T-cell (primary cell): ENCODE data around the gene ZNF566. TPM values are rescaled to one million over a fixed set of nuclear protein-coding genes. Genes with fewer than 3 reads are reported as not detected.
A peak's percentile ranks its signal among the peaks of the same experiment; 100 is the strongest.

ENCODE experiments used
- ATAC-seq, 4 experiments: fragments of 200-7000 bp in 3 of 4; fragments of 150-1000 bp in 1 of 4; cut with Tn5 transposase; replicated peaks in 1 of 4; 1 replicate in 3 of 4; 2 replicates in 1 of 4; pipeline ENCODE4 v1.10.0; 2021; ENCODE audit warnings: moderate library complexity in 3 of 4, mild to moderate bottlenecking in 2 of 4, moderate number of reproducible peaks in 1 of 4
- CTCF ChIA-PET, 2 donors: fragments of 300-600 bp; sonication (Branson Sonifier 250); formaldehyde crosslinking; loops; one replicate each; lab custom pipeline; 2022; ENCODE audit warnings: antibody characterized with exemption in 2 of 2; lab: Charles Lee
- POLR2A ChIA-PET, 2 donors: fragments of 300-600 bp; sonication (Branson Sonifier 250); formaldehyde crosslinking; loops; one replicate each; lab custom pipeline; 2022; ENCODE audit warnings: antibody characterized with exemption in 2 of 2; lab: Charles Lee
- DNase-seq, 35 experiments: peaks; one replicate each; pipeline versions ENCODE4 v3.0.0 to v3.0.0-alpha.2; 2013 to 2023
- H3K27ac ChIP-seq: one replicate; pipeline ENCODE4 v1.5.1; 2013; ENCODE audit warnings: low read length
- H3K27me3 ChIP-seq, 2 experiments: replicated peaks in 1 of 2; 1 replicate in 1 of 2; 2 replicates in 1 of 2; pipeline versions ENCODE4 v1.6.1 to v1.7.0; 2013; ENCODE audit warnings: low read length in 1 of 2, mixed read lengths in 1 of 2; ENCODE audit not compliant: control insufficient read depth in 2 of 2, insufficient read depth in 2 of 2; ENCODE audit errors: extremely low read depth in 1 of 2
- H3K36me3 ChIP-seq, 2 donors: 1 replicate in 1 of 2; 2 replicates in 1 of 2; pipeline versions ENCODE4 v1.6.1 to v1.7.0; 2013; ENCODE audit warnings: low read length in 1 of 2; ENCODE audit not compliant: control insufficient read depth in 2 of 2, insufficient read depth in 1 of 2; ENCODE audit errors: extremely low read depth in 1 of 2
- H3K4me1 ChIP-seq, 2 experiments: 1 replicate in 1 of 2; 2 replicates in 1 of 2; pipeline versions ENCODE4 v1.6.1 to v1.7.0; 2013; ENCODE audit warnings: low read length in 2 of 2, mixed read lengths in 1 of 2; ENCODE audit not compliant: insufficient read depth in 2 of 2, control insufficient read depth in 1 of 2; ENCODE audit errors: extremely low read depth in 1 of 2
- H3K4me3 ChIP-seq, 2 donors: 1 replicate in 1 of 2; 2 replicates in 1 of 2; pipeline versions ENCODE4 v1.5.1 to v1.7.0; 2013; ENCODE audit warnings: mild to moderate bottlenecking in 2 of 2, low read length in 1 of 2, moderate library complexity in 1 of 2; ENCODE audit not compliant: control insufficient read depth in 1 of 2; ENCODE audit errors: extremely low read depth in 1 of 2
- H3K9me3 ChIP-seq: 2 replicates; pipeline ENCODE4 v1.7.0; 2013
- H3K27ac Mint-ChIP-seq, 2 donors: one replicate each; pipeline ENCODE4 v1.8.0; 2020 to 2021; ENCODE audit warnings: mild to moderate bottlenecking in 2 of 2, mixed read lengths in 2 of 2
- H3K27me3 Mint-ChIP-seq, 2 donors: one replicate each; pipeline ENCODE4 v1.8.0; 2021 to 2022; ENCODE audit warnings: mixed read lengths in 2 of 2
- H3K36me3 Mint-ChIP-seq: one replicate; pipeline ENCODE4 v1.8.0; 2021; ENCODE audit warnings: mixed read lengths
- H3K4me1 Mint-ChIP-seq, 3 donors: one replicate each; pipeline ENCODE4 v1.8.0; 2020 to 2022; ENCODE audit warnings: mixed read lengths in 3 of 3, mild to moderate bottlenecking in 1 of 3
- H3K4me3 Mint-ChIP-seq, 3 donors: one replicate each; pipeline ENCODE4 v1.8.0; 2020 to 2022; ENCODE audit warnings: mild to moderate bottlenecking in 3 of 3, mixed read lengths in 3 of 3, moderate library complexity in 3 of 3
- H3K9me3 Mint-ChIP-seq, 3 donors: one replicate each; pipeline ENCODE4 v1.8.0; 2020 to 2022; ENCODE audit warnings: mixed read lengths in 3 of 3
- WGBS: methylation state at CpG from one replicate; pipeline ENCODE4 v1.1.5; 2013; ENCODE audit warnings: missing lambda C conversion rate; ENCODE audit not compliant: insufficient coverage; 5-methylcytosine and 5-hydroxymethylcytosine counted together
- total RNA-seq, 35 experiments: library from RNA in 6 of 35; stranded (reverse) in 6 of 35; fragments of 120-200 nt in 1 of 35; gene quantifications; one replicate each; pipeline versions ENCODE4 v1.2.1 to v1.2.4 and lab custom pipeline; 2013 to 2026

ZNF566 gene
- total RNA-seq, 5 donors from 2014 or later (not counting 1 experiment from before 2014, with no cell fraction given) = 13.2 to 23.1 (median 18.9) TPM

- Mint-ChIP-seq H3K9me3 (peaks cover 7 to 24% (median 23%) of the 10 kb centered on the region in 3 donors), H3K27me3 (peaks cover 16 to 21% of the 10 kb centered on the region in 2 donors), H3K36me3 (peaks cover 38% of the 10 kb centered on the region), H3K27ac (peak overlapping the region; percentile 89 to 90), H3K4me3 (peak overlapping the region; percentile 91 to 96 (median 94)), H3K4me1 (peaks cover 19 to 28% (median 25%) of the 10 kb centered on the region in 3 donors)
- Histone ChIP-seq H3K4me1 (peaks cover 7 to 19% of the 10 kb centered on the region in 2 experiments), H3K4me3 (peak overlapping the region; percentile 86 to 96), H3K9me3 (peaks cover 7% of the 10 kb centered on the region), H3K36me3 (no peaks in the 10 kb centered on the region), H3K27ac (peak overlapping the region; percentile 88), H3K27me3 (peaks cover 0 to 18% of the 10 kb centered on the region in 2 experiments)
- DNase-seq = peak in 3 of 35 experiments; percentile 0 to 25 (median 2)
- CTCF ChIA-PET = no interaction called here
- WGBS = 47% methylated on average over 19 of the region's 25 CpGs
- POLR2A ChIA-PET = no interaction called here
- ATAC-seq = no peak
Measured at GRCh38 chr19:36417752-36418286, 71.5 kb downstream of the ZNF566 start.

- ChIA-PET CTCF (no interaction called here), POLR2A (no interaction called here)
- Mint-ChIP-seq H3K36me3 (peaks cover 69% of the 10 kb centered on the region), H3K9me3 (peaks cover 14 to 48% (median 40%) of the 10 kb centered on the region in 3 donors), H3K27me3 (no peaks in the 10 kb centered on the region), H3K4me3 (peak overlapping the region in 1 of 3 donors; percentile 19), H3K4me1 (peaks cover 0 to 5% (median 0%) of the 10 kb centered on the region in 3 donors), H3K27ac (no peak overlapping the region)
- Histone ChIP-seq H3K36me3 (peaks cover 15 to 46% of the 10 kb centered on the region in 2 donors), H3K9me3 (peaks cover 24% of the 10 kb centered on the region), H3K4me3 (no peak overlapping the region), H3K27ac (no peak overlapping the region), H3K27me3 (no peaks in the 10 kb centered on the region), H3K4me1 (no peaks in the 10 kb centered on the region)
- DNase-seq (no peak), ATAC-seq (no peak)
- WGBS = no CpG with 5 or more reads among the region's 5 CpGs
Measured at GRCh38 chr19:36409841-36410240, 79.5 kb downstream of the ZNF566 start.

- DNase-seq (no peak), ATAC-seq (no peak)
- Mint-ChIP-seq H3K4me1 (peaks cover 0 to 5% (median 0%) of the 10 kb centered on the region in 3 donors), H3K27ac (no peak overlapping the region), H3K4me3 (no peak overlapping the region), H3K27me3 (no peaks in the 10 kb centered on the region), H3K9me3 (peaks cover 14 to 57% (median 48%) of the 10 kb centered on the region in 3 donors), H3K36me3 (peaks cover 80% of the 10 kb centered on the region)
- Histone ChIP-seq H3K9me3 (peaks cover 21% of the 10 kb centered on the region), H3K27ac (no peak overlapping the region), H3K4me1 (no peaks in the 10 kb centered on the region), H3K4me3 (no peak overlapping the region), H3K36me3 (peaks cover 17 to 57% of the 10 kb centered on the region in 2 donors), H3K27me3 (no peaks in the 10 kb centered on the region)
- POLR2A ChIA-PET = interaction anchor here in 1 of 2 donors (0.7 kb wide), 1 partner anchor 11 kb away, joined by 3 read pairs; no protein-coding TSS in a partner anchor
- WGBS = 100% methylated on average over 1 of the region's 3 CpGs
- CTCF ChIA-PET = no interaction called here
Measured at GRCh38 chr19:36408101-36408500, 81.3 kb downstream of the ZNF566 start.

- CTCF ChIA-PET = no interaction called here
- ATAC-seq (no peak), DNase-seq (no peak)
- 90% methylated on average over 3 of the region's 3 CpGs for WGBS
- no peaks in the 10 kb centered on the region for H3K27me3 ChIP-seq
- H3K4me1 ChIP-seq = no peaks in the 10 kb centered on the region
- Mint-ChIP-seq H3K9me3 (peaks cover 20 to 58% (median 50%) of the 10 kb centered on the region in 3 donors), H3K27me3 (no peaks in the 10 kb centered on the region), H3K4me3 (no peak overlapping the region), H3K4me1 (peaks cover 0 to 5% (median 0%) of the 10 kb centered on the region in 3 donors), H3K27ac (no peak overlapping the region), H3K36me3 (peaks cover 85% of the 10 kb centered on the region)
- peaks cover 18 to 63% of the 10 kb centered on the region in 2 donors for H3K36me3 ChIP-seq
- POLR2A ChIA-PET = no interaction called here
- H3K4me3 ChIP-seq = no peak overlapping the region
- H3K9me3 ChIP-seq = peaks cover 32% of the 10 kb centered on the region
- H3K27ac ChIP-seq = no peak overlapping the region
Measured at GRCh38 chr19:36404498-36404897, 84.9 kb downstream of the ZNF566 start.

- Histone ChIP-seq H3K9me3 (peaks cover 21% of the 10 kb centered on the region), H3K27ac (no peak overlapping the region), H3K36me3 (peaks cover 11 to 45% of the 10 kb centered on the region in 2 donors), H3K4me3 (no peak overlapping the region), H3K27me3 (no peaks in the 10 kb centered on the region), H3K4me1 (no peaks in the 10 kb centered on the region)
- H3K4me3 Mint-ChIP-seq = no peak overlapping the region
- CTCF ChIA-PET = no interaction called here
- H3K9me3 Mint-ChIP-seq = peaks cover 13 to 54% (median 41%) of the 10 kb centered on the region in 3 donors
- POLR2A ChIA-PET = no interaction called here
- H3K27me3 Mint-ChIP-seq = no peaks in the 10 kb centered on the region
- WGBS = 90% methylated on average over 7 of the region's 7 CpGs
- H3K27ac Mint-ChIP-seq = no peak overlapping the region
- no peak for DNase-seq
- no peak for ATAC-seq
- H3K4me1 Mint-ChIP-seq = peaks cover 0 to 5% (median 0%) of the 10 kb centered on the region in 3 donors
- H3K36me3 Mint-ChIP-seq = peaks cover 87% of the 10 kb centered on the region
Measured at GRCh38 chr19:36401475-36401874, 87.9 kb downstream of the ZNF566 start.

GRCh38 chr19:36398571-36398970 is 90.8 kb downstream of the ZNF566 start:
- H3K4me3 Mint-ChIP-seq = no peak overlapping the region
- peaks cover 20% of the 10 kb centered on the region for H3K9me3 ChIP-seq
- no peak overlapping the region for H3K27ac ChIP-seq
- WGBS = no CpG with 5 or more reads among the region's 3 CpGs
- ChIA-PET CTCF (no interaction called here), POLR2A (no interaction called here)
- ATAC-seq = no peak
- H3K27me3 Mint-ChIP-seq = no peaks in the 10 kb centered on the region
- peaks cover 80% of the 10 kb centered on the region for H3K36me3 Mint-ChIP-seq
- H3K4me1 Mint-ChIP-seq = peaks cover 0 to 5% (median 0%) of the 10 kb centered on the region in 3 donors
- DNase-seq = no peak
- peaks cover 25 to 52% (median 39%) of the 10 kb centered on the region in 3 donors for H3K9me3 Mint-ChIP-seq
- H3K4me3 ChIP-seq = no peak overlapping the region
- H3K4me1 ChIP-seq = no peaks in the 10 kb centered on the region
- H3K27me3 ChIP-seq = no peaks in the 10 kb centered on the region
- H3K27ac Mint-ChIP-seq = no peak overlapping the region
- H3K36me3 ChIP-seq = peaks cover 11 to 32% of the 10 kb centered on the region in 2 donors
